GM23338 (cell line): ENCODE results near the gene BUB1B.

Experiments used
- CREB1 ChIP-seq: fragments of 250-450 bp; sonication (Bioruptor Pico); IDR thresholded peaks from 2 replicates; pipeline ENCODE4 v1.5.0; 2020; ENCODE audit warnings: low read depth, mild to moderate bottlenecking, moderate library complexity
- CTCF ChIP-seq, 2 experiments: fragments of 200-600 bp in 1 of 2; sonication (generic) in 1 of 2; conservative IDR thresholded peaks; 2 replicates each; pipeline versions ENCODE4 v1.5.1 to v1.6.1; 2016 to 2017; ENCODE audit warnings: antibody characterized with exemption in 2 of 2, low read depth in 2 of 2, mild to moderate bottlenecking in 2 of 2, moderate library complexity in 1 of 2
- EZH2 ChIP-seq: fragments of 200-600 bp; sonication (generic); IDR thresholded peaks from one replicate; pipeline ENCODE4 v1.8.0; 2017; ENCODE audit warnings: antibody characterized with exemption, mild to moderate bottlenecking, low read depth; ENCODE audit not compliant: unreplicated experiment
- NANOG ChIP-seq: IDR thresholded peaks from 2 replicates; pipeline ENCODE4 v1.6.1; 2016; ENCODE audit warnings: antibody characterized with exemption, borderline replicate concordance
- POLR2AphosphoS5 ChIP-seq: IDR thresholded peaks from 2 replicates; pipeline ENCODE4 v1.6.1; 2016; ENCODE audit warnings: antibody characterized with exemption, low read depth
- ZNF114 ChIP-seq: fragments of 250-450 bp; sonication (Bioruptor Pico); IDR thresholded peaks from 2 replicates; pipeline ENCODE4 v1.5.0; 2020; ENCODE audit warnings: mild to moderate bottlenecking, moderate library complexity
- TF ChIP-seq, protein P1 (sequence below): IDR thresholded peaks from 2 replicates; pipeline ENCODE4 v1.6.1; 2016; ENCODE audit warnings: antibody characterized with exemption

DNA sequence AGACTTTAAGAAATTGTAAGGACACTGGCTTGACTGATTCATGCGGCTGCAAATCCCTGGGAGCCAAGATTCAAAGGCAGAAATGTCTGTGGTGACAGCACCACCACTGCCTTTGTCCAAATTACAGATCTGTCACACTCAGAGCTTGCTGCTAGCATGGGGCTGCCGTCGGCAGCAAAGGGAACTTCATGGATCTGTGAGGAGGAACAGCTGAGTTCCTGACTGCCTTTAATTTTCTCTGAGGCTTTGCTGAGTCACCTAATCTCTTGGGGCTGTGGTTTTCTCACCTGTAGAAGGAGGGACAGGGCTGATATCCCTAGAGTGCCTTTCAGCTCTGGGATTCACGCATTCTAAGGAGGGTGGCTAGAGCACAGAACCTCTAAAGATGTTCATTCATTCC, 73.9 kb downstream of the BUB1B start:
- TF ChIP-seq CTCF (conservative IDR thresholded peaks at IDR 0.05; ENCODE audit: low read depth in 2 of 2) = no peak
- TF ChIP-seq POLR2AphosphoS5 = no peak
- no peak for TF ChIP-seq CREB1
- no peak for TF ChIP-seq ZNF114 (CRISPR knock-in tag)
- no peak for TF ChIP-seq EZH2
- TF ChIP-seq, protein P1, sequence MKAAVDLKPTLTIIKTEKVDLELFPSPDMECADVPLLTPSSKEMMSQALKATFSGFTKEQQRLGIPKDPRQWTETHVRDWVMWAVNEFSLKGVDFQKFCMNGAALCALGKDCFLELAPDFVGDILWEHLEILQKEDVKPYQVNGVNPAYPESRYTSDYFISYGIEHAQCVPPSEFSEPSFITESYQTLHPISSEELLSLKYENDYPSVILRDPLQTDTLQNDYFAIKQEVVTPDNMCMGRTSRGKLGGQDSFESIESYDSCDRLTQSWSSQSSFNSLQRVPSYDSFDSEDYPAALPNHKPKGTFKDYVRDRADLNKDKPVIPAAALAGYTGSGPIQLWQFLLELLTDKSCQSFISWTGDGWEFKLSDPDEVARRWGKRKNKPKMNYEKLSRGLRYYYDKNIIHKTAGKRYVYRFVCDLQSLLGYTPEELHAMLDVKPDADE = no peak
- no peak for TF ChIP-seq NANOG
